SK-N-MC (cell line): ENCODE results near the gene NUDT9.
"Not testable (repeated sequence)": the region's sequence is repeated elsewhere in the genome, so short reads cannot be mapped to it uniquely, and the experiment has no call there.

ENCODE experiments used
- EZH2 ChIP-seq: fragments of 200-600 bp; sonication (generic); IDR thresholded peaks from one replicate; pipeline ENCODE4 v1.6.1; 2017; ENCODE audit warnings: antibody characterized with exemption
- POLR2AphosphoS5 ChIP-seq: IDR thresholded peaks from 2 replicates; pipeline ENCODE4 v1.6.1; 2012; ENCODE audit warnings: mild to moderate bottlenecking, low read depth, low read length, borderline replicate concordance

DNA sequence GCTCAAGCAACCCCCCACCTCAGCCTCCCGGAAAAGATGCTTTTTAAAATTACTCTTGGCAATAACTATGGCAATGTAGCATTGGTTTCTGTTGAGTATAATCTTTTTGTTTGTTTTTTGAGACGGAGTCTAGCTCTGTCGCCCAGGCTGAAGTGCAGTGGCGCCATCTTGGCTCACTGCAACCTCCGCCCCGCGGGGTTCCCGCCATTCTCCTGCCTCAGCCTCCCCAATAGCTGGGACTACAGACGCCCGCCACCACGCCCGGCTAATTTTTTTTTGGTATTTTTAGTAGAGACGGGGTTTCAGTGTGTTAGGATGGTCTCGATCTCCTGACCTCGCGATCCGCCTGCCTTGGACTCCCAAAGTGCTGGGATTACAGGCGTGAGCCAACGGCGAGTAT is 32.3 kb upstream of the NUDT9 start:
- not testable (repeated sequence) for TF ChIP-seq POLR2AphosphoS5, EZH2
